A673 (cell line): ENCODE measurements around the gene SNX30. TPM values are rescaled to one million over a fixed set of nuclear protein-coding genes. Genes with fewer than 3 reads are reported as not detected.

ENCODE experiments used
- BruUV-seq: library from RNA; stranded (reverse); fragments of 400-500 nt; replicated peaks from 2 replicates; lab custom pipeline; 2021; lab: Mats Ljungman, UMichigan
- CTCF ChIA-PET: fragments of 300-600 bp; sonication (Branson Sonifier 250); formaldehyde crosslinking; loops from one replicate; lab custom pipeline; 2022; ENCODE audit warnings: antibody characterized with exemption; lab: Charles Lee
- POLR2A ChIA-PET: fragments of 300-600 bp; sonication (Branson Sonifier 250); formaldehyde crosslinking; loops from one replicate; lab custom pipeline; 2022; ENCODE audit warnings: antibody characterized with exemption; ENCODE audit not compliant: low non-redundant PET; lab: Charles Lee
- DNase-seq: peaks from one replicate; pipeline ENCODE4 v3.0.0-alpha.2; 2015; ENCODE audit warnings: low spot score
- H3K27ac ChIP-seq: fragments of 200-600 bp; sonication (generic); 2 replicates; pipeline ENCODE4 v1.5.1; 2016; ENCODE audit warnings: mixed run types, low read depth, mild to moderate bottlenecking, mixed read lengths, antibody characterized with exemption, low read length; ENCODE audit not compliant: poor library complexity, severe bottlenecking
- H3K27me3 ChIP-seq: fragments of 200-600 bp; sonication (generic); replicated peaks from 2 replicates; pipeline ENCODE4 v1.6.1; 2017; ENCODE audit warnings: mixed run types, low read depth, mild to moderate bottlenecking, mixed read lengths, antibody characterized with exemption, low read length; ENCODE audit not compliant: insufficient read depth, poor library complexity
- H3K36me3 ChIP-seq: fragments of 200-600 bp; sonication (generic); 2 replicates; pipeline ENCODE4 v1.6.1; 2016; ENCODE audit warnings: mixed run types, mild to moderate bottlenecking, mixed read lengths, antibody characterized with exemption, low read length; ENCODE audit not compliant: insufficient read depth, poor library complexity, severe bottlenecking
- H3K4me1 ChIP-seq: fragments of 200-600 bp; sonication (generic); 2 replicates; pipeline ENCODE4 v1.6.1; 2017; ENCODE audit warnings: mixed run types, mild to moderate bottlenecking, mixed read lengths, antibody characterized with exemption, low read length; ENCODE audit not compliant: insufficient read depth, poor library complexity, severe bottlenecking
- H3K4me3 ChIP-seq: fragments of 200-600 bp; sonication (generic); 2 replicates; pipeline ENCODE4 v1.5.1; 2016; ENCODE audit warnings: low read depth, mixed run types, mild to moderate bottlenecking, mixed read lengths, low read length; ENCODE audit not compliant: poor library complexity, severe bottlenecking
- H3K9me3 ChIP-seq: fragments of 200-600 bp; sonication (generic); 2 replicates; pipeline ENCODE4 v1.6.1; 2016; ENCODE audit warnings: mixed run types, low read depth, mild to moderate bottlenecking, mixed read lengths, antibody characterized with exemption, low read length; ENCODE audit not compliant: poor library complexity, severe bottlenecking
- CTCF ChIP-seq: fragments of 300-800, 200-600 bp; sonication (generic); conservative IDR thresholded peaks from 2 replicates; pipeline ENCODE4 v1.5.1; 2017; ENCODE audit warnings: low read depth, mild to moderate bottlenecking, antibody characterized with exemption, low read length, moderate library complexity, mixed read lengths
- EZH2 ChIP-seq: fragments of 200-600 bp; sonication (generic); IDR thresholded peaks from 2 replicates; pipeline ENCODE4 v1.6.1; 2017; ENCODE audit warnings: borderline replicate concordance, low read depth, mild to moderate bottlenecking, mixed read lengths, antibody characterized with exemption, low read length; ENCODE audit not compliant: poor library complexity, severe bottlenecking
- intact Hi-C: fragments of 100-400 bp; cut with micrococcal nuclease; formaldehyde crosslinking; loops from one replicate; pipeline ENCODE4 v1.10.0; 2022; ENCODE audit not compliant: unreplicated experiment
- total RNA-seq: library from RNA; stranded (reverse); gene quantifications from 2 replicates; pipeline ENCODE4 v1.2.3, GENCODE V29; 2021

Gene SNX30
- total RNA-seq, 1 experiment from 2014 or later, result 6.1 TPM

GRCh38 chr9:112870556-112870955, 120.0 kb downstream of the SNX30 start:
- Histone ChIP-seq H3K9me3 (no peaks in the 10 kb centered on the region), H3K27ac (no peak overlapping the region), H3K36me3 (no peaks in the 10 kb centered on the region), H3K27me3 (no peaks in the 10 kb centered on the region), H3K4me1 (no peaks in the 10 kb centered on the region), H3K4me3 (no peak overlapping the region)
- TF ChIP-seq EZH2 (no peak), CTCF (no peak)
- BruUV-seq, result no TSS peak
- intact Hi-C loops, result no loop called here
- no peak for DNase-seq
- ChIA-PET POLR2A (no interaction called here), CTCF (no interaction called here)

GRCh38 chr9:112872019-112872418, 121.5 kb downstream of the SNX30 start:
- H3K36me3 ChIP-seq, result no peaks in the 10 kb centered on the region
- ChIA-PET CTCF (no interaction called here), POLR2A (no interaction called here)
- intact Hi-C loops, result no loop called here
- no peak for DNase-seq
- TF ChIP-seq CTCF (no peak), EZH2 (no peak)
- no peak overlapping the region for H3K27ac ChIP-seq
- no peak overlapping the region for H3K4me3 ChIP-seq
- no peaks in the 10 kb centered on the region for H3K27me3 ChIP-seq
- no peaks in the 10 kb centered on the region for H3K4me1 ChIP-seq
- no TSS peak for BruUV-seq
- no peaks in the 10 kb centered on the region for H3K9me3 ChIP-seq

GRCh38 chr9:112873773-112874405, 123.3 kb downstream of the SNX30 start:
- H3K4me1 ChIP-seq, result no peaks in the 10 kb centered on the region
- BruUV-seq, result no TSS peak
- H3K4me3 ChIP-seq, result no peak overlapping the region
- TF ChIP-seq CTCF, result no peak
- TF ChIP-seq EZH2, result no peak
- DNase-seq, result no peak
- H3K27me3 ChIP-seq, result no peaks in the 10 kb centered on the region
- CTCF ChIA-PET, result no interaction called here
- POLR2A ChIA-PET, result no interaction called here
- intact Hi-C loops, result no loop called here
- no peak overlapping the region for H3K27ac ChIP-seq
- no peaks in the 10 kb centered on the region for H3K9me3 ChIP-seq
- no peaks in the 10 kb centered on the region for H3K36me3 ChIP-seq
